IMR-90 (cell line): ENCODE data around the gene WDR91. TPM values are rescaled to one million over a fixed set of nuclear protein-coding genes. Genes with fewer than 3 reads are reported as not detected.

Experiments used
- ATAC-seq: fragments of 200-7000 bp; cut with Tn5 transposase; 2 replicates; pipeline ENCODE4 v1.9.1; 2020; ENCODE audit warnings: low read depth, mild to moderate bottlenecking, moderate library complexity
- BruUV-seq: library from RNA; stranded (reverse); fragments of 400-500 nt; replicated peaks from 2 replicates; lab custom pipeline; 2021; lab: Mats Ljungman, UMichigan
- CTCF ChIA-PET: fragments of 300-600 bp; formaldehyde crosslinking; extraction: SDS; loops from one replicate; lab custom pipeline; 2021; ENCODE audit warnings: antibody characterized with exemption; lab: Yijun Ruan, JAX
- POLR2A ChIA-PET: fragments of 300-600 bp; sonication (Branson Sonifier 250); formaldehyde crosslinking; loops from one replicate; lab custom pipeline; 2022; ENCODE audit warnings: antibody characterized with exemption; ENCODE audit not compliant: unreplicated experiment; lab: Charles Lee
- DNase-seq: peaks from one replicate; pipeline ENCODE4 v3.0.0; 2013
- H2AFZ ChIP-seq: replicated peaks from 2 replicates; pipeline ENCODE3; 2013; ENCODE audit warnings: low read length, mild to moderate bottlenecking; ENCODE audit not compliant: poor library complexity
- H2AK5ac ChIP-seq: 2 replicates; pipeline ENCODE4 v1.6.1; 2013; ENCODE audit warnings: low read depth, low read length, inconsistent platforms
- H2AK9ac ChIP-seq: replicated peaks from 2 replicates; pipeline ENCODE3; 2013; ENCODE audit warnings: mild to moderate bottlenecking, low read depth, low read length, moderate library complexity; ENCODE audit not compliant: poor library complexity
- H2BK120ac ChIP-seq: 2 replicates; pipeline ENCODE4 v1.6.1; 2013; ENCODE audit warnings: low read depth, low read length, inconsistent platforms
- H2BK15ac ChIP-seq: 3 replicates; pipeline ENCODE4 v1.6.1; 2013; ENCODE audit warnings: low read depth, low read length, inconsistent platforms
- H2BK20ac ChIP-seq: 2 replicates; pipeline ENCODE4 v1.6.1; 2013; ENCODE audit warnings: low read depth, mild to moderate bottlenecking, inconsistent platforms, low read length, moderate library complexity
- H2BK5ac ChIP-seq: 2 replicates; pipeline ENCODE4 v1.6.1; 2013; ENCODE audit warnings: mild to moderate bottlenecking, low read depth, low read length, inconsistent platforms; ENCODE audit not compliant: poor library complexity, severe bottlenecking
- H3K14ac ChIP-seq: replicated peaks from 2 replicates; pipeline ENCODE4 v1.6.1; 2013; ENCODE audit warnings: low read depth, low read length, inconsistent platforms
- H3K18ac ChIP-seq: 2 replicates; pipeline ENCODE4 v1.6.1; 2013; ENCODE audit warnings: low read depth, low read length, control low read depth
- H3K23ac ChIP-seq: 2 replicates; pipeline ENCODE4 v1.6.1; 2013; ENCODE audit warnings: low read depth, low read length, inconsistent platforms
- H3K27ac ChIP-seq: 2 replicates; pipeline ENCODE4 v1.5.1; 2013; ENCODE audit warnings: mild to moderate bottlenecking, control low read depth, low read length; ENCODE audit not compliant: insufficient read depth
- H3K27me3 ChIP-seq: 2 replicates; pipeline ENCODE4 v1.6.1; 2013; ENCODE audit warnings: low read length; ENCODE audit not compliant: control insufficient read depth, insufficient read depth
- H3K36me3 ChIP-seq: 2 replicates; pipeline ENCODE4 v1.6.1; 2013; ENCODE audit warnings: low read length, mixed read lengths; ENCODE audit not compliant: control insufficient read depth, insufficient read depth
- H3K4ac ChIP-seq: 2 replicates; pipeline ENCODE4 v1.6.1; 2013; ENCODE audit warnings: low read depth, low read length, inconsistent platforms
- H3K4me1 ChIP-seq: 2 replicates; pipeline ENCODE4 v1.6.1; 2013; ENCODE audit warnings: low read length, mixed read lengths; ENCODE audit not compliant: control insufficient read depth, insufficient read depth
- H3K4me2 ChIP-seq: 2 replicates; pipeline ENCODE4 v1.6.1; 2013; ENCODE audit warnings: low read depth, mild to moderate bottlenecking, control low read depth, low read length, moderate library complexity
- H3K4me3 ChIP-seq: 2 replicates; pipeline ENCODE4 v1.5.1; 2013; ENCODE audit warnings: low read depth, mild to moderate bottlenecking, control low read depth, low read length, moderate library complexity; ENCODE audit not compliant: insufficient read depth
- H3K56ac ChIP-seq: 2 replicates; pipeline ENCODE4 v1.6.1; 2013; ENCODE audit warnings: low read length, inconsistent platforms; ENCODE audit not compliant: insufficient read depth; ENCODE audit errors: extremely low read depth
- H3K79me1 ChIP-seq, 2 experiments: 2 replicates each; pipeline ENCODE4 v1.6.1; 2013; ENCODE audit warnings: low read length in 2 of 2, inconsistent platforms in 1 of 2, low read depth in 1 of 2
- H3K9ac ChIP-seq: 2 replicates; pipeline ENCODE4 v1.6.1; 2013; ENCODE audit warnings: low read depth, low read length, control low read depth
- H3K9me1 ChIP-seq: 2 replicates; pipeline ENCODE4 v1.6.1; 2013; ENCODE audit warnings: low read length, inconsistent platforms; ENCODE audit not compliant: insufficient read depth
- H3K9me3 ChIP-seq: 2 replicates; pipeline ENCODE4 v1.6.1; 2013; ENCODE audit warnings: low read length; ENCODE audit not compliant: control insufficient read depth, insufficient read depth
- H4K20me1 ChIP-seq: 2 replicates; pipeline ENCODE4 v1.6.1; 2013; ENCODE audit warnings: low read length, inconsistent platforms; ENCODE audit not compliant: insufficient read depth
- H4K5ac ChIP-seq: 2 replicates; pipeline ENCODE4 v1.6.1; 2013; ENCODE audit warnings: mild to moderate bottlenecking, low read depth, low read length, control low read depth
- H4K8ac ChIP-seq, 2 experiments: 2 replicates each; pipeline ENCODE4 v1.6.1; 2013; ENCODE audit warnings: low read depth in 2 of 2, low read length in 2 of 2, control low read depth in 1 of 2, inconsistent platforms in 1 of 2
- H4K91ac ChIP-seq: 2 replicates; pipeline ENCODE4 v1.6.1; 2013; ENCODE audit warnings: low read depth, low read length, inconsistent platforms; ENCODE audit not compliant: insufficient read depth
- CEBPB ChIP-seq: IDR thresholded peaks from 2 replicates; pipeline ENCODE4 v1.6.1; 2012; ENCODE audit warnings: low read depth, low read length, improper control_type of control experiment
- CTCF ChIP-seq: conservative IDR thresholded peaks from 2 replicates; pipeline ENCODE4 v1.5.1; 2012; ENCODE audit warnings: mild to moderate bottlenecking, low read depth, low read length, improper control_type of control experiment
- ELK1 ChIP-seq: fragments of 150-350 bp; IDR thresholded peaks from 2 replicates; pipeline ENCODE4 v1.6.1; 2016; ENCODE audit warnings: low read depth, mild to moderate bottlenecking, low read length, moderate library complexity, borderline replicate concordance
- MAFK ChIP-seq: IDR thresholded peaks from 2 replicates; pipeline ENCODE4 v1.6.1; 2012; ENCODE audit warnings: low read depth, low read length, improper control_type of control experiment
- MXI1 ChIP-seq: IDR thresholded peaks from 2 replicates; pipeline ENCODE4 v1.6.1; 2012; ENCODE audit warnings: low read depth, mild to moderate bottlenecking, low read length, moderate library complexity, borderline replicate concordance
- NFE2L2 ChIP-seq: fragments of 150-350 bp; IDR thresholded peaks from 2 replicates; pipeline ENCODE4 v1.6.1; 2016; ENCODE audit warnings: low read depth, mild to moderate bottlenecking, low read length
- RCOR1 ChIP-seq: IDR thresholded peaks from 2 replicates; pipeline ENCODE4 v1.6.1; 2012; ENCODE audit warnings: mild to moderate bottlenecking, low read length, improper control_type of control experiment; ENCODE audit not compliant: insufficient replicate concordance
- WGBS, 2 experiments: methylation state at CpG; one replicate each; pipeline versions ENCODE4 v1.1.5 to v1.1.7; 2013; ENCODE audit warnings: missing lambda C conversion rate in 2 of 2; ENCODE audit not compliant: insufficient read length in 1 of 2; ENCODE audit errors: extremely low coverage in 2 of 2; 5-methylcytosine and 5-hydroxymethylcytosine counted together
- dilution Hi-C: fragments of 300-500 bp; cut with HindIII; formaldehyde crosslinking; loops from one replicate; pipeline ENCODE4 v1.14.3; 2018; ENCODE audit warnings: low sequenced_read_pairs; ENCODE audit not compliant: unreplicated experiment
- in situ Hi-C: fragments of 300-500 bp; cut with MboI; formaldehyde crosslinking; loops from 3 replicates; pipeline ENCODE4 v1.14.3; 2019; ENCODE audit warnings: low sequenced_read_pairs, inconsistent platforms, mixed read lengths
- intact Hi-C: fragments of 100-400 bp; cut with micrococcal nuclease; formaldehyde crosslinking; loops from 2 replicates; pipeline ENCODE4 v1.10.0; 2022
- polyA plus RNA-seq, 3 experiments: library from polyadenylated mRNA; depleted of rRNA; stranded (reverse); fragments of >200 nt; gene quantifications; 2 replicates each; pipeline ENCODE4 v1.2.3, GENCODE V29; 2012; ENCODE audit warnings: low replicate concordance in 1 of 3
- total RNA-seq: library from RNA; depleted of rRNA; stranded (reverse); fragments of >200 nt; gene quantifications from 2 replicates; pipeline ENCODE4 v1.2.3, GENCODE V29; 2012

Gene WDR91
- total and polyA plus RNA-seq, 2 of the 4 experiments (the other 2 are of a cell fraction) = 5.2 to 10.3 TPM

- Histone ChIP-seq H2BK20ac (no peak overlapping the region), H3K79me1 (no peaks in the 10 kb centered on the region; a peak in 1 of 4 replicates), H3K9ac (no peak overlapping the region), H4K8ac (no peak overlapping the region), H3K23ac (no peak overlapping the region), H3K27me3 (no peaks in the 10 kb centered on the region), H3K9me3 (peaks cover 5% of the 10 kb centered on the region; the same call in 1 of the 2 replicates), H3K36me3 (no peaks in the 10 kb centered on the region), H2AK5ac (no peak overlapping the region), H3K4me1 (0 out of 2 replicates have a peak, but pooled peaks cover 2% of the 10 kb centered on the region), H3K18ac (no peak overlapping the region), H3K9me1 (peaks cover 7% of the 10 kb centered on the region), H3K56ac (no peak overlapping the region), H4K5ac (no peak overlapping the region), H4K91ac (no peak overlapping the region), H2BK5ac (no peak overlapping the region), H3K4me3 (no peak overlapping the region), H3K14ac (no peak overlapping the region), H2BK120ac (no peak overlapping the region), H4K20me1 (no peaks in the 10 kb centered on the region), H3K4ac (no peak overlapping the region), H2AK9ac (no peak overlapping the region), H3K4me2 (no peak overlapping the region), H2AFZ (no peak overlapping the region), H3K27ac (no peak overlapping the region), H2BK15ac (no peak overlapping the region)
- intact Hi-C loops (no loop called here), in situ Hi-C loops (no loop called here), dilution Hi-C loops (no loop called here)
- ChIA-PET CTCF (no interaction called here), POLR2A (no interaction called here)
- no peak for DNase-seq
- no TSS peak for BruUV-seq
- TF ChIP-seq NFE2L2 = no peak
- TF ChIP-seq CTCF = no peak
- no peak for TF ChIP-seq CEBPB
- no peak for TF ChIP-seq MAFK
- no peak for TF ChIP-seq RCOR1
- no peak for TF ChIP-seq MXI1
- TF ChIP-seq ELK1 = no peak
- WGBS, 2 experiments = 100% methylated on average over 1 of the region's 1 CpG; no CpG with 5 or more reads in 1 of the 2 experiments
- ATAC-seq = no peak
These were observed 58.9 kb downstream of the WDR91 start for GRCh38 chr7:135152442-135152841.
